NCI-H1092 treated with DMSO at 0.1 percent for 48 hours (cell line): Measurements from ENCODE around the gene CAMTA1.

Experiments used
- DNase-seq: peaks from one replicate; lab custom pipeline; 2025; lab: John Stamatoyannopoulos, UW

CAMTA1 gene

DNA sequence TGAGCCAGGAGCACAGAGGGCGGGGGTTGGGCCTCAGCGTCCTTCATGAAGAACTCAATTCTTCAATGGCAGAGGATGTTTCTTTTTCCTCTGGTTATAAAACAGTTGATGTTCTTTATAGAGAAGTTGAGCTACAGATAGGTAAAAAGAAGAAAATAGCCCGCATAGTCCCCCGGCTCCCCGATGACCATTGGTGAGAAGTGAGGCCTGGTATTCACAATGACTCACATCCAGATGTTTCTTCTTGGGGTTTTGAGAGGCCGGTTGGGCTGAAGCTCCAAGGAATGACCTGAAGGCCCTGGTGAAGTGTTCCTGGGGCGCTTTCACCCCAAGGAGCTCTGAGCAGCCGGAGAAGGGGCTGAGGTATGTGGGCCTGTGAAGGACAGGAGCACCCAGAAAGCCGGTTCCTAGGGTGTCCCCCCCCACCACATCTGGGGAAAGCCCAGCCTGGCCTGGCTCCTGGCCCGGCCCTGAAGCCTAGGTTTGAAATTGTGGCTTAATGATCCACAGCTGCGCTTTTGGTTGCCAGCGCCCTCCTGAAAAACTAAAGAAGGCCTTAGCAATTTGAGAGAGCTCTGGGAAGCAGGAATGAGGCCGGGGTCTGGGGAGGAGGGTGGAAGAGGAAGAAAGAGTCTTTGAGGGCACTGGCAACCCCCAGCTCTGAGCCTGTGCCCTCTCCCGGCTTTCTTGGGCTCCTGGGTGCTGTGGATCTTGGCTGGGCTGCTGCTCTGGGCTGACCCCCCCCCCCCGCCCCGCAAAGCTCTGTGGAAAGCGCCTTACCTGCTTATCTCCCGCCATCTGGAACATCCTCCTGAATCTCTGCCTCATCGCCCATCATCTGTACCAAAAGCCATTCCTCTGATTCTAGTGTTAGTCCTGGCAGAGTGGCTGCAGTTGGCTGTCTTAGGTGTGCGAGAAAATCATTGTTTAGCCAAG is 444.7 kb downstream of the CAMTA1 start:
- no peak for DNase-seq

DNA sequence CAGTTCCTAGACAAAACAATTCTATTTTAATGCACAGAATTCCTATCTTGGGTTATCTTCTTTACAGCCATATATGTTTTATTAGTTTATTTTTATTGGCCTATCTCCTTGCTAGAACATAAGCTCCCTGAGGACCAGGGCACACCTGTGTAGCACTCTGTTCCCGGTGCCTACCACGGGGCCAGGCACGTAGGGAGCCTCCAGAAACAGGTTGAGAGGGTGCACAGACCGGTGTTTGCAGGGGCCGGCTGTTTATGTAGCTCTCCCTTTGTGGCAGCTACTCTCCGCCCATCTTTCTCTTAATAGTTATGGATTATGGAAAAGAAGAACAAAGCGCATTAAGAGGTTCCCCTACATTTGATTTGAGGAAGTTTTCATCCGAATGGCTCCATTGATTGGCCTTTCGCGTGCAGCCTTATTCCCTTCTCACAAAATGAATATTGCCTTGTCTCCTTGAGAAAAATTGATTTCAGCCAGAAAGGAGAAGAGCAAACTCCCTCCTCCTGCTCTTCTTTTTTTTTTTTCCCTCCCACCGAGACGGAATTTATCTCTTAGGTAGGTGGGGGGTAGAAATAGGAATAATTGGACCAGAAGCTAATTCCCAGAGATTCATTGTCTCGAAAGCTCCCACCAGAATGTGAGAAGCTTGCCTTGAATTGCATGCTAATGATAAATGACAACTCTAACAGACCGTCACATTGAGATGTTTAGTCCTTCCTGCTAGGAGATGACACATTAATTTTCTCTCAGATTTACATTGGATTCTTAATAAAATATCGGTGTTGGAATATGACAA is 447.4 kb downstream of the CAMTA1 start:
- DNase-seq, result no peak

DNA sequence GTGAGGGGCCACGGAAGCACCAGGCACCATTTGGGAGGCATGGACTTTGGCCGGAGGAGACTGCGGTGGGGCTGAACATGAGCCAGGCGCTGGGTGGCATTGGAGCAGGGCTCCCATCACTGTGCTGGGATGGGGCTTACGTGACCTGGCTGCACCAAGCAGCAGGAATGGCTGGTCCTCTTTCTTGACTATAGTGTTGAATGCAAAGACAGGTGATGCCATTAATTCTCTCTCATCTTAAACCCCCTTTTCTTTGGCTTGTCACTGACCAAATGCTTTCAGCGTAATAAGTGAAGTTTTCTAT is 447.9 kb downstream of the CAMTA1 start:
- DNase-seq, result no peak

DNA sequence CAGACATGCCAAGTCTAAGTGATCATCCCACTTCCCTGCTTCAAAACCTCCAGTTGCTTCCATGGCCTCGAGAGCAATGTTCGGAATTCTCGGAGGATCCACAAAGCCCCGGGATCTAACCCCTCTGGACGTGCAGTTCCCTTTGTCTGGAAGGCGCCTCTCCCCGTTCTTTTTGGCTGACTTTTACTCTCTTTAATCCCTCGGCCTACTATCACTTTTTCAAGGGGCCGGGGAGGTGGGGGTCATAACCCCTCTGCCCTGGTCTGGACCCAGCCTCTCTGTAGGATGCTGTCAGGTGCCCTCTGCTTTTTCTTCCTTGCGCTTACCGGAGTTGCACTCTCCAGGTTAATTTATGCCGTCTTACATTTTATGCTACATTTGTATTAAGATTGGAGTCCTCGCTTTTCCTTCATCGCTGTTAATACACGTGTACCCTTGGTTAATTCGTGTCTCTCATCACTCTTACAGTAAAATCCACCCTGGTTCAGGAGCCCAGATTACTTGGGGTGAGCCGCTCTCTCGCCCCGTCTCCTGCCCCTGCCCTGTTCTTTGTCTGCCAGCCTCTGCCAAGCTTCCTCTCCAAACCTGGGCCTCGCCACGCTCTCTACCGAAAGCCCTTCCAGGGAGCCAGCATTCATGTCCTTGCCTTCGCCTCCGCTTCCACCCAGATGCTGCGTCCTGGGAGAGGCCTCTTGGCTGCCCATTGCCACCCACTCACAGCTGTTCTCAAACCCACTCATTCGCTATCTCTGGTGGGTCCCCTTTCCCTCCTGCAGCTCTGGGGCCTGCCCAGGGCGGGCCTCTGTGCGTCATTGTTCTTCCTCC is 448.6 kb downstream of the CAMTA1 start:
- no peak for DNase-seq

DNA sequence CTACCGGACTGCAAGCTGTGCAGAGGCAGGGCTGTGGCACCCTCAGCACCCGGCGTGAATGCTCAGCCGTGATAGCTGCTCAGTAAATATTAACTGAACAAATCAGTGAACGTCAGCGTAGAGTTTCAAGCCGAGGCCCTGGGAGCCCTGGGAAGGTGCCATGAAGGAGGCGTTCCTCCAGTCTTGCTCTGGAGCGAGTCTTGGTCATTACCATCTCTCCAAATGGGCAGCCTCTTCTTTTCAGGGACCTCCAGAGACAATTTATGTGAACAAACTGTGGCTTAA is 449.2 kb downstream of the CAMTA1 start:
- no peak for DNase-seq

DNA sequence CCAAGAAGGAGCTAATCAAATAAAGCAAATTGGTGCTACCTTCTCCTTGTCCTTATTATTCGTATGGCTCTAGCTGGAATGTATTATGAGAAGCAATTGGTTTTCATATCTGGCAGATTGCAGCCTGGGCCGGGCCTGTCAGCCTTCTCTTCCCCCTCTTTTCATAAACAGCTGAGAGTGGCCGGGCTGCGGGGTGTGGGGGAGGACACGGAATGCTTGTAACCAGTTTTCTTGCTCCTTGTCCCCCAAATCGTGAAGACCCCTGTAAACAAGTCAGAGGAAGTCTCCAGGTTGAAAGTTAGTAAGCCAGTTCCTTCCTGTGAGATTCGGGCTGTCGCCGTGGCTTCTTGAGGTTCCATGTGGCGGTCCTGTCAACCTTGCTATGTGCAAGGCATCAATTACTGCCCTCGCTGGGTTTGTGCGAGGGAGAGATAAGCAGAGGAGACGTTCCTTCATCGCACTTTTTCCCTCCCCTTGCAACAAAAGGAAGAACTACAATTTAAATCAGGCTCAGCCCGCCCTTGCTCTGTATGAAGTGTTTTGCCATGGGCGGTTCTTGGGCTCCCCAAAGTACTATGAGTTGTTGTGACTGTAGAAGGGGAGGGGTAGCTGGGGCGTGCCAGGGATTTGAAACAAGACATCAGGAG is 450.7 kb downstream of the CAMTA1 start:
- DNase-seq, result no peak

DNA sequence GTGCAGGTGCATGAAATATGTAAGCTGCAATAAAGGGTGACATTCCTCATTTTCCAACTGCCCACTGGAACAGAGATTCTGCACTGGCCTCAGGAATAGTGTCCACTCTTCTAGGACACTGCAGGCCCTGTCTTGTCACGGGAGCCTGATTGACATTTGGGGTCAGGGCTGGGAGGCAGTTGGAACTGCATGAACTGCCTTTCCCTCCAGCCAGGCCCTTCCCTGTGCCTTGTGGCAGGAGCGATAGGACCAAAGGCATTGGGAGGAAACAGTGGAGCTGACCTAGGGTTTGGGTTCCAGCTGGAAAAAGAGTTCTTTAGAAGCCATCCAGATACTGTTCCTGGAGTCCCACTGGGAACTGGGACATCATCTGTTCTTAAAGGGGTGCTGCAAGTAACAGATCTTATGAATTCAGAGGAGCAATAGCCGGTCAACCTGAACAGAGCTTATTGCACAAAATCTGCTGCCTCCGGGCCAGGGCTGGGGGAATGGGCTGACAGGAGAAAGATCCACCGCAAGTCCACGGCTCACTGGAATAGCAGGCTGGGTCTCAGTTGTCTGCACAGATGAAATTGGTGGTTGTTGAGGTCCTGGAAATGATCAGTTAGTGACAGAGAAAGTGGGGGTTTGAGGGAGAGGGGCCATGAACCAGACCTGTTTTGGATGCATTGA is 451.7 kb downstream of the CAMTA1 start:
- DNase-seq, result no peak

DNA sequence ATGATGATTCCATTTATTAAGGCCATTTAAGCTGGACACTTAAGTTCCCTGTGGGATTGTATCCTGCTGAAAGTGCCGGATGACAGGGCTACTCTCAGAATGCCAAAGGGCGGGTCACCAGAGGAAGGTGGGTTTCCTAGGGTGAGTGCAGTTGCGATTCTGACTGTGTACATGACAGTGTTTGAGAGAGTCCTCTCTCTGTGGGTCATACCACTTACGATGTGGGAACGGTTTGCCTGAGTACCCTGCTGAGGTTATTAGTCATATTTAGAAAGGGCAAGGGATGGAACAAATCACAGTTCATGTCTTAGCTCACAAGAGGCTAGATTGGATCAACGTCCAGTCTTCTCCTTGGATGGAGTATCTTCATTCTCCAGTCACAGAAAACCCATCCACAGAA is 461.9 kb downstream of the CAMTA1 start:
- DNase-seq, result no peak

DNA sequence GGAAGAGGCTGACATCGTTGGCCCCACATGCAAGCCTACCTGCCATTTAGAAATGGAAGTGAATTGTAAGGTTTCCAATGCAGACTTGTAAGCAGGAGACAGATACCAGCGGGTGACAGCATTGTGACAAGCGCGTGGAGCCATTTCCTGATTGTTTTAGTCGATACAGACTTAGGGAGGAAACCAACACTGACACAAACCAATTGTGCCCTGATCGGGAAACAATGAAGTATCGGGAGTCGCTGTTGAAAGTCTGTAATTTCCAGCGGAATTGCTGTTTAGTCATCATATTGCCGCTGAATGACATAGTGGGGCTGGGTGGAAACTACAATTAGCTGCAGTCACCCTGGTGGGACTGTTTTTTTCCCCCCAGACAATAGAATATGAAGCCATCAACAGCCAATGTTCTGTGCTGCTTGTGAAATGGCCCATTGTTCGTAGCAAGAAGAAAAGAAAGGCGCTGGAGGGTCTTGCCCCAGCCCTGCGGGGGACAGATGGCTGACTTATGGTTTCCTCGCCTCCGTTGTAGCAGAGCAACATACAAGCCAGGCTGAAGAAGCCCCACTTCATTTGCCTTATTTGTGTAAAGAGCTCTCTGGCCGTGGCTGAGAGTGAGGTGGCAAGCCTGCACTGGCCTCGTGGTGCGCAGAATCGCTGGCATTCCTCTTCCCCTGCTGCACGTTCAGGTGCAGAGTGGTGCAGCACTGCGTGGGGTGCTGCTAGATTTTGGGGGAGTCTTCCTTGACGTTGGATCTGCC is 462.7 kb downstream of the CAMTA1 start:
- no peak for DNase-seq

DNA sequence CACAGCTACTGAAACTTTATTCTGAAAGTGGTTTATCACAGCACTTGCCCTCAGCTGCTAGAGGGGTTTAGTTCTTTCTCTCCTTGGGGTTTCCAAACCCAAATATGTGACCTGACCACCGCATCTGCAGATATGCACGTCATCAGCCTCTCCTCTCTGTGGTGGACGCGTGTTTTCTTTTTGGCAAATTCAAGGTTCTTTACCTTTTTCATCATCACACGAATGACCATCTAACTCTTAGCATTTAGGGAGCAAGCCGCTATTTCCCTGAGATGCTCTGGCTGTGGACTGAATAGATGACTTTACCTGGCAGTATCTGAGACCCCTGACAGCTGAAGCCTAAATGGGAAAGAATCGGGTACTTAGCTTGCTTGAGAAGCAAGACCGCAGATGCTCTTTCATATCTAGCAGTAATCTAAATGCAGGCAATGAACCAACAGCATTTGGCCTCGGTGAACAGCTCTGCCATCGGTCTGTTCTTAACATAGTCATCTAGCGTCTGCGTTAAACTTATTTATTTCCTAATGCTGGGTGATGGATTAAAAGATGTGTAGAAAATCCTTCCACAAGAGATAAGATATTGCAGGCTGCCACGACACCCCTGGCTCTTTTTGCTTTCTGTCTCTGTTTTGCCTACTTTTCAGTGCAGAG is 463.4 kb downstream of the CAMTA1 start:
- no peak for DNase-seq

DNA sequence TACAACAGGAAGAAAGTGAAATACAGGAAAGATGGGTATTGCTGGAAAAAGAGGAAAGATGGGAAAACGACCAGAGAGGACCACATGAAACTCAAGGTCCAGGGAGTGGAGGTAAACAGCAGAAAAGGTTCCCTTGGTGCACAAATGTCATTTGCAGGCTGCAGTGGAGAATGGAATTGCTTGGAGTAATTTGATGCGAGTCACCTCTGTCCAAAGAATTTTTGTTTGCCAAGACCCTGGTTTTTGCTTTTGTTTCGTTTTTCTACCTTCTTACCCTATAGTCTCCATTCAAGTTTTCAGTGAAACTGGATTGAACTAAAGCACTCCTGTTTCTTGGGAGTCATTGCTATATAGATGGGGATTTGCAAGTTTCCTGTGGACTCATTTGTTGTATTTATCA is 464.3 kb downstream of the CAMTA1 start:
- no peak for DNase-seq

DNA sequence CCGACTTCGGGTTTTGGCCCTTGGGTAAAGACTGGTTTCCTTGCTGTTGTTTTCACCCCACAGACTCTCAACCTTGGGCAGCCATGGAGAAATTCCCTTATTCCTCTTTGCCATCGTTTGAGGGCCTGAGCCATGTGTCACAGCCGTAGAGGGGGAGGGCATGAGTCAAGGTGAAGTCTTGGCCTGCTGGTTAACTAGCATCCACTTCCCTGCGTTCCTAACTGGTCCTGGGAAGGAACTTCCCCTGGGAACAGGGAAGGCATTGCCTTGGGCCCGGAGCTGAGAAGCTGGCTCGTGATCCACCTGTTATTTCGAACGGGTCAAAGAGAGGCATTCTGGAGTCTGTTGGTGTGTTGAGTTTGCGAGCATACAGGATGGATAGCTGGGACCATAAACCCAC is 464.9 kb downstream of the CAMTA1 start:
- DNase-seq, result no peak

DNA sequence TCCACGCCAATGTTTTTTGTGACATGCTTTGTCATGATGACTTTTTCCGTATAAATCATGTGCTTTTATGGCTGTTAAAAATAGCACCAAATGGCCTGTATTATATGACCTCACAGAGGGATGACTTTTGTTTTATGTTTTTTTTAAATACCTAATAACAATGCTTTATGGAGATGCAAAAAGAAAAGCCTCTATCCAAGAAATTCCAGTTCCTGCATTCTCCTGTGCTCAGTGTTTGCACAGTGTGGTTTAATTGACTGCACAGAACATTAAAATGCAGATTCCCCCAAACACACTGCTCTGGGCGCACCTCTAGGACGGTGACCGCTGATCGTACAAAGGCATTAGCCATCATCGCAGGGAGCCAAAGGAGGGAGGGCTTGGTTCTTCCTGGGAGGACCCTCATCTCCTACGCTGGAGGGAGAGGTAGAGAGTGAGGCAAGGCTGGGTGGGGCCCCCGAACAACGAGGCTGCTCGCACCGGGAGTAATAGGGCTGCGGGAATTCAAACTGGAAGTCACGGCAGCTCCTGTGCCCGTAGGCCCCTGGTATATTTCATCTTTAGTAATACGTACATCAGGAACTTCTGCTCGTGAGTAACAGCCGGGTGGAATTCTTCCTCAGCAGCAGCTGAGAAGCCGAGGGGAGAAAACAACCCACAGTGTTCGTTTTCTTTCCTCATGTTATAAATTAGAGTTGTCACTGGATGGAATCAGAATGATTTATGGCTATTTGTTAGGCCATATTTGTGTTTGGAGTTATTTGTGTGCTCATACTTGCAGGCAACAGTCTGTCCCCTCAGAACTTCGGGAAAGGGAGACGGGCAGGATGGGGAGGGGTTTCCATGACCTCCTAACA is 465.6 kb downstream of the CAMTA1 start:
- no peak for DNase-seq

DNA sequence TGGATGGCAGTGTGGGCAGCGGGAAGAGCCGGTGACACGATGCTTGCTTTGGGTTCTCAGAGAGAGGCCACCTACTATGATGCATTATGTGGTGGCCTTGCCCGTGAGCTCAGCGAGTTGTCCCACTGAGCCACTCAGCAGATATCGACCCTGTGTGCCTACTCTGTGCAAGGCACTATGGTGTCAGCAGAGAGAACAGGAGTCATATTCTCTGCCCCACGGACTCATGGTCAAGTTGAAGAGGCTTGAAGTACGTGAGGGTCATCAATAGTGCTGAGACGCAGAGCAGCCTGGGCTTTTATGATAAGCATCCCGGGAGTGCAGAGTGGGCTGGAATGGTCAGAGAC is 466.2 kb downstream of the CAMTA1 start:
- DNase-seq, result no peak

DNA sequence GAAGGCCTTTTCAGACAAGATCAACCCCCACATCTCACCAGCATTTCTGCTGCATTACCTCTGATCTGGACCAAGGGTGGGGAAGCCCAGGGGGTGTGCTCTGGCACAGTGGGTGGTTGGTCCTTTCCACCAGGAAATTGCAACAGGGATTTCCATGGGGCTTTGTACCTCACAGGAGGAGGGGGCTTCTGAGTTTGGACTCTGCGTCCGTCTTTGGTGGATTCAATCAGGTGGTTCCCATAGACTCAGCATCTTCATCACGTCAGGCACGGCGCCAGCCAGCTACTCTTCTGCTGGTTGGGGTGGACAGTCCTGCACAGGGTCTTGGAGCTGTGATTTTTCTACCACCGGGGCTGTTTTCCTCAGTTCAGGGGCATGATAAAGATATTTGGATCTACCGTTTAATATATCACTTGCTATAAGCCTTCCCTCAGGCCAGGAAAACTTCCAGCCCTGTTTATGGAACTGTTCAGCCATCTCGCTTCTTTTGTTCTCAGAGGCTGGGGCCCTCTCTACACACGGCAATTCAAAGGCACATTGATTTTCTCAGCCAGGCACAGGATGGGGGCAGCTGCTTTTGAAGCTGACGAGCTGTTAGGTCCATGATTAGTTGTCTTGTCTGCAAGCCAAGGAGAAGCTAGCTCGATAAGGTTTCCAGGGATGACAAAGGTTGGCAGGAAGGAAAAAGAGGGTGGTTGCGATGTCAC is 467.3 kb downstream of the CAMTA1 start:
- DNase-seq, result peak; percentile 88

DNA sequence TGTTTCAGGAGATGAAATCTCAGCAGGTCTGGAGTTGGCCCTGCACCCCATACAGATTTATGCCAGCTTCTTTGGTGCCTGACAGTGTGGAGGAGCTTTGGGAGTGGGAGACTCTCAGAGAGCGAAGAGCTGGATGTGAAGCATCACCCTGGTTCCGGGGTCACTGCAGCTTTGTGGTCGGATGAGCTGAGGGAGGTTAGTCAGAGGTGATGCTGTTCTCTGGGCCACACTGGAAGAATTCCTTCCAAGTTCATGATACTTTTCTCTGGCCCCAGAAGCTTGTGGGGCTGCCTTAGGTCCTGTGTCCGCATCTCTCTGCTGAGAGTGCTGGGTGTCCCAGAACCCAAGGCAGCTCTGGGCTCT is 467.8 kb downstream of the CAMTA1 start:
- DNase-seq, result no peak

DNA sequence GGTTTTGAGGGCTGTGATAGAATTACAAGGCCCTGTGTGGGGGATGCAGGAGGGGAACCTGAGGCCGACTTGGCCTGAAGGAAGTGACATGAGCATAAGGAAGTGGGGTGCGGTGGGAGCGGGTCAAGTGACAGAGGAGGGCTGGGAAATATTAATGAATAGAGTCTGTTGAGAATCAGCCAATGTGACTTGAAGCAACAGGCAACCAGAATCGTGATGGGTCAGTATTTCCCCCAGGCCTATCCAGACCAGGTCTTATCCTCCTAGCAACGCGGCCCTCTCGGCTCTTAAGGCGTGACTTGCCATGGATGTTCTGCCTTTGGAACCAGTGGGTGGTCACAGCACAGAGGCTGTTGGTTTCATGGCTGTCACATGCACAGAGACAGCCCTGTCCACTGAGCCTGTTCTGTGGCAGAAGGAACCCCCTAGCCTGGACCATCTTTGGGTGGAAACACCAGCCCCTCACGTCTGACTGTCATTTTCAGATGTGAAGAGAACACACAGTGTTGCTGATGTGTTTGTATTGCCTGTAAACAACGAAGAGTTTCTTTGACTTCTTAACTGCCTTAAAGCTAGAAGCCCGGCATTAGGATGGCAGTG is 468.8 kb downstream of the CAMTA1 start:
- DNase-seq, result no peak

DNA sequence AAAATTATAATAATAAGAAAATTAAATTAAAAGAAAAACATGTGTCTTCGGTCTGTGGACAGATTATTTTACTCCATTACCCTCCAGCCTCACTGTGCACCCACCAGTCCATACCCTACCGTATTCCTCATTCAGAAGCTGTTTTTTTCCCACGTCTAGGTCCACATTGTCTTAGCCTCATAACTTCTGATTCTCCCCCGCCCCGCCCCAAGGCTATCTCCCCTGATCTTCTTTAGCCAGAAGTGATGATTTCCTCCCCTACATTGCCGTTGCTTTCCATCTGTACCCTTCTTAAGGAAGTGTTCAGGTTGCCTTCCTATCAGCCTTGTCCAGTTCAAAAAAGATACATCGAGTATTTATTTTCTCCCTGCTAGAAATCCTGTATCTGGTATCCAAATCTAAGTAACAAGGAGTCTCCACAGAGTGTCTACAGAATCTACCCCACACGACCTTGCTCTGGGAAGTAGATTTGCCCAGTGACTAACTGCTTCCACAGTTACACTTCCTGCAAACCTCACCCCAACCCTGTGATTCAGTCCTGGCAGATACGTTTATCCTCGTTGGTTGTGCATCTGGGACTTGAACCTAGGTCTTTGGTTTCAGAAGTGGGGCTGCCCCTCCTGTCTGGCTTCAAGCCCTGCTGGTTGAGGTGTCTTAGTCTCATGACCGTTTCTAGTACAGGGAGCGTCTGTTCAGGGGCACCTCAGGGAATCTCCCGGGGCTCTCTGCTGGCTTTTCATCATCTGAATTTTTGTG is 470.2 kb downstream of the CAMTA1 start:
- no peak for DNase-seq
